ENCODE results near the gene B3GNT8. TPM values are rescaled to one million over a fixed set of nuclear protein-coding genes. Genes with fewer than 3 reads are reported as not detected.
"Not testable (repeated sequence)": the region's sequence is repeated elsewhere in the genome, so short reads cannot be mapped to it uniquely, and the experiment has no call there.

The B3GNT8 gene
- polyA plus RNA-seq, 1 of the 3 experiments (the other 2 are of a cell fraction): not detected

DNA sequence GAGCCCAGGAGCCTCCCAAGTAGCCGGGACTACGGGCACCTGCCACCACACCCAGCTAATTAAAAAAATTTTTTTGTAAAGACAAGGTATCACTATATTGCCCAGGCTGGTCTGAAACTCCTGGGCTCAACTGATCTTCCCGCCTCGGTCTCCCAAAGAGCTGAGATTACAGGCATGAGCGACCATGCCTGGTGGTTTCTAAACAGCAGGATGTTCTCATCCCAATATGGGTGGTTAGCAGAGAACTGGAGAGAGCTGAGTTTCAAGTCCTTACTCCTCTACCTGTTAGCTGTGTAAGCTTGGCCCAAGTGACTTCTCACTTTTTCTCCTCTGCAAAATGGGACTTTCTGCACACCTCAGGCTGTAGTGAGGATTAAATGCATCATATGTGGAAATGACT, 42.8 kb downstream of the B3GNT8 start:
- Histone ChIP-seq H4K20me1 (ENCODE audit: insufficient read depth) (no peaks in the 10 kb centered on the region), H3K9me2 (no peaks in the 10 kb centered on the region), H3K9me3 (no peaks in the 10 kb centered on the region), H3K79me2 (ENCODE audit: insufficient read depth) (no peaks in the 10 kb centered on the region), H3F3A (replicated peaks; ENCODE audit: insufficient read depth) (peaks cover 15% of the 10 kb centered on the region), H3K9ac (no peak overlapping the region), H2AFZ (ENCODE audit: low read depth) (no peak overlapping the region), H3K4me2 (no peak overlapping the region), H3K4me1 (ENCODE audit: control insufficient read depth in 1 of 2, insufficient read depth in 2 of 2, low read depth in 1 of 2, low read length in 1 of 2) (no peaks in the 10 kb centered on the region), H3K36me3 (replicated peaks in 1 of 2; ENCODE audit: control insufficient read depth in 1 of 2, insufficient read depth in 2 of 2, low read length in 1 of 2) (peaks cover 0 to 10% of the 10 kb centered on the region in 2 experiments), H3K27me3 (ENCODE audit: insufficient read depth) (no peaks in the 10 kb centered on the region), H3K4me3 (ENCODE audit: low read depth in 2 of 2, low read length in 1 of 2) (no peak overlapping the region), H3K27ac (ENCODE audit: low read depth in 2 of 2, low read length in 1 of 2) (no peak overlapping the region)
- TF ChIP-seq EP300 (IDR thresholded peaks at IDR 0.05; ENCODE audit: borderline replicate concordance in 1 of 2, low read depth in 1 of 2, low read length in 1 of 2) (no peak), JUND (IDR thresholded peaks at IDR 0.05) (no peak), GABPA (IDR thresholded peaks at IDR 0.05; ENCODE audit: low read depth) (no peak), MXI1 (IDR thresholded peaks at IDR 0.05; ENCODE audit: low read depth, low read length) (no peak), MEF2A (IDR thresholded peaks at IDR 0.05; ENCODE audit: borderline replicate concordance, low read depth) (no peak), ELF1 (IDR thresholded peaks at IDR 0.05) (no peak), TAF1 (IDR thresholded peaks at IDR 0.05; ENCODE audit: borderline replicate concordance, low read depth, low read length) (no peak), RFX5 (IDR thresholded peaks at IDR 0.05; ENCODE audit: low read length) (no peak), CHD2 (IDR thresholded peaks at IDR 0.05; ENCODE audit: low read length, partially characterized antibody) (no peak), SIN3A (IDR thresholded peaks at IDR 0.05; ENCODE audit: borderline replicate concordance, low read depth, low read length) (no peak), POLR2AphosphoS5 (IDR thresholded peaks at IDR 0.05; ENCODE audit: low read depth, low read length) (no peak), RCOR1 (IDR thresholded peaks at IDR 0.05; ENCODE audit: low read length) (no peak), RAD21 (IDR thresholded peaks at IDR 0.05; ENCODE audit: low read length) (no peak)
- TF ChIP-seq, protein P1, sequence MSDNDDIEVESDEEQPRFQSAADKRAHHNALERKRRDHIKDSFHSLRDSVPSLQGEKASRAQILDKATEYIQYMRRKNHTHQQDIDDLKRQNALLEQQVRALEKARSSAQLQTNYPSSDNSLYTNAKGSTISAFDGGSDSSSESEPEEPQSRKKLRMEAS (IDR thresholded peaks at IDR 0.05; ENCODE audit: low read depth): no peak
- TF ChIP-seq, protein P2, sequence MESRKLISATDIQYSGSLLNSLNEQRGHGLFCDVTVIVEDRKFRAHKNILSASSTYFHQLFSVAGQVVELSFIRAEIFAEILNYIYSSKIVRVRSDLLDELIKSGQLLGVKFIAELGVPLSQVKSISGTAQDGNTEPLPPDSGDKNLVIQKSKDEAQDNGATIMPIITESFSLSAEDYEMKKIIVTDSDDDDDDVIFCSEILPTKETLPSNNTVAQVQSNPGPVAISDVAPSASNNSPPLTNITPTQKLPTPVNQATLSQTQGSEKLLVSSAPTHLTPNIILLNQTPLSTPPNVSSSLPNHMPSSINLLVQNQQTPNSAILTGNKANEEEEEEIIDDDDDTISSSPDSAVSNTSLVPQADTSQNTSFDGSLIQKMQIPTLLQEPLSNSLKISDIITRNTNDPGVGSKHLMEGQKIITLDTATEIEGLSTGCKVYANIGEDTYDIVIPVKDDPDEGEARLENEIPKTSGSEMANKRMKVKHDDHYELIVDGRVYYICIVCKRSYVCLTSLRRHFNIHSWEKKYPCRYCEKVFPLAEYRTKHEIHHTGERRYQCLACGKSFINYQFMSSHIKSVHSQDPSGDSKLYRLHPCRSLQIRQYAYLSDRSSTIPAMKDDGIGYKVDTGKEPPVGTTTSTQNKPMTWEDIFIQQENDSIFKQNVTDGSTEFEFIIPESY (IDR thresholded peaks at IDR 0.05; ENCODE audit: borderline replicate concordance, low read depth): no peak
- ChIA-PET CTCF (interaction anchor here (0.7 kb wide), 1 partner anchor 1576 kb away, joined by 3 read pairs; no protein-coding TSS in a partner anchor), POLR2A (no interaction called here)
- no peak for DNase-seq
- WGBS (ENCODE audit: low lambda C conversion rate): 96% methylated on average over 5 of the region's 5 CpGs

DNA sequence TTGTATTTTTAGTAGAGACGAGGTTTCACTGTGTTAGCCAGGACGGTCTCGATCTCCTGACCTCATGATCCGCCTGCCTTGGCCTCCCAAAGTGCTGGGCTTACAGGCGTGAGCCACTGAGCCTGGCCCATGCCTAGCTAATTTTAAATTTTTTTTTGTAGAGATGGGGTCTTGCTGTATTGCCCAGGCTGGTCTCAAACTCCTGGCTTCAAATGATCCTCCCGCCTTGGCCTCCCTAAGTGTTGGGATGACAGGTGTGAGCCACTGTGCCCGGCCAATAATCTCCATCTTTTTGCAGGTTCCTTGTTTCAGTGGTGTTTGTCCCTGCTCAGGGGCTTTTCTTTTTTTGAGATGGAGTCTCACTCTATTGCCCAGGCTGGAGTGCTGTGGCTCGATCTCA, 45.6 kb downstream of the B3GNT8 start:
- H3K9ac ChIP-seq; H3K4me2 ChIP-seq; H3K27me3 ChIP-seq (ENCODE audit: insufficient read depth); H3K4me3 ChIP-seq (ENCODE audit: low read depth in 2 of 2, low read length in 1 of 2); H3K79me2 ChIP-seq (ENCODE audit: insufficient read depth); DNase-seq; H3K27ac ChIP-seq (ENCODE audit: low read depth in 2 of 2, low read length in 1 of 2); H3K9me3 ChIP-seq; H4K20me1 ChIP-seq (ENCODE audit: insufficient read depth); H3K4me1 ChIP-seq (ENCODE audit: control insufficient read depth in 1 of 2, insufficient read depth in 2 of 2, low read depth in 1 of 2, low read length in 1 of 2); H3K9me2 ChIP-seq; H2AFZ ChIP-seq (ENCODE audit: low read depth); H3K36me3 ChIP-seq (replicated peaks in 1 of 2; ENCODE audit: control insufficient read depth in 1 of 2, insufficient read depth in 2 of 2, low read length in 1 of 2); CTCF ChIA-PET: not testable (repeated sequence)
- H3F3A ChIP-seq (replicated peaks; ENCODE audit: insufficient read depth): peaks cover 20% of the 10 kb centered on the region
- 94% methylated on average over 8 of the region's 8 CpGs for WGBS (ENCODE audit: low lambda C conversion rate)
- POLR2A ChIA-PET: interaction anchor here (0.6 kb wide), 1 partner anchor 12 kb away, joined by 3 read pairs; no protein-coding TSS in a partner anchor
